GM21619 (cell line): ENCODE data around the gene SIK3.
A peak's percentile ranks its signal among the peaks of the same experiment; 100 is the strongest.
"Not testable (repeated sequence)": the region's sequence is repeated elsewhere in the genome, so short reads cannot be mapped to it uniquely, and the experiment has no call there.

Experiments
- ATAC-seq: cut with Tn5 transposase; IDR thresholded peaks from one replicate; pipeline ENCODE4 v1.9.1; 2021; ENCODE audit not compliant: unreplicated experiment

The SIK3 gene

GRCh38 chr11:117098269-117099232 is at the start of gene SIK3:
TSS of gene SIK3 (minus strand) at chr11:117098428. CDS start at chr11:117098415, 13 bp downstream.
- peak; percentile 73 for ATAC-seq

GRCh38 chr11:117146521-117146920 is 48.3 kb upstream of the SIK3 start:
- no peak for ATAC-seq

DNA sequence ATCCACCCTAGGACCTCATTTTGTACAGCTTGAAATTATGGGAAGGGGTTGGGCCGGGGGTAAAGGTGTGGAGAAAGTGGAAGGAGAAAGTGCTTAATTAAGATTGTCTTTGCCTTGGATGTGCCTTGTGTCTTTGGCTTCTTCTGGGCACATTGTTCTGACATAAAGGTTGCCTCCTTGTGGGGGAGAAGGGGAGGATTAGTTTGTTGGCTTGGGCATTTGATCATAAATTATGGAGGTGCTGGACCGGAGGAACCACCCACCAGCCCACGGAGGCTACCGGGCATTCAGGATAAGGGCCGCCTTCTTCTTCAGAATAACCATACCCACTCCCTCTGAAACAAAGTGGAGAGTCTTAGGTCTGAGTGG is 47.1 kb upstream of the SIK3 start:
- no peak for ATAC-seq

DNA sequence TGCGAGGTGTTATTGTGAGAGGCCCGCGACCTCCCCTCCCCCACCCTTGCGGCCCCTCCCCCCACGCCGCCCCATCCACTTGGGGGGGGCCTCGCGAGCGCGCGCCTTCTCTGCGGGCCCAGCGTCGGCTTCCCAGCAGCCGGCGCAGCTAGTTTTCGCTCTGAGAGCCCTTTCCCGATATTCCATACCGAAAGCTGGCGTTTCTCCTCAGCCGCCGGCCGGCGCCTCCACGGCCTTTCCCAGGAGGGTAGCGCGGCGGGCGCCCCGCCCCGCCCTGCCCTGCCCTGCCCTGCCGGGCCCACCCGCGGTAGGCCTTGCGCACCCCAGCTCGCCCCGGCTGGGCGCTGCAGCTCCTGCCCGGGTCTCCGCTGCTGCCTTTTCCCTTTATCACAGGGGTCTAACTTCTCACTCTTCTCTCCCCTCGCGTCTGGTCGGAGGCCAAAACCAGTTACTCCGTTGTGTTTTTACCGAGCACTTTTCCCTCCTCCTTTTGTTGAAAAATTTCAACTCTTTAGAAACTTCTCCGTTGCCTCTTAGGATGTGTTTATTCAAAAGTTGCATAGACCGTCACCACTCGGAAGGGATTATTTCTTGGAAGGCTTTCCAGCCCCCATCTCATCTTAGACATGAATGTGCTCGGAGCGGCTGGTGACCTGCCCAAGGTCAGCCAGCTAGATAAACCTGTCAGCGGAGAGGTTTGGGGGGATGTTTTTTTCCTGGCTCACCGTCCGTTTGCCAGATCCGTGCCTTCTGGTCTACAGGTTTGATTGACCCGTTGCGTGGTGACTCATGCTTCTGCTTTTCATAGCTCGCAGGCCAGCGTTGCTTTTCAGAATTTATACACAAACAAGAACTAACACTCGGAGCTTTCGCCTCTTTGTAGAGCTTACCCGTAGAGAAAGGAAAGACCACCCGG is 46.5 kb upstream of the SIK3 start:
- ATAC-seq, result peak; percentile 49

GRCh38 chr11:117143871-117144476 is 45.7 kb upstream of the SIK3 start, which contains the start of gene PAFAH1B2:
TSS of gene PAFAH1B2 (plus strand) at chr11:117144287. CDS start at chr11:117152448, 8,161 bp downstream.
- peak; percentile 95 for ATAC-seq

- no peak for ATAC-seq
Observed at GRCh38 chr11:117143390-117143789, 45.2 kb upstream of the SIK3 start.

DNA sequence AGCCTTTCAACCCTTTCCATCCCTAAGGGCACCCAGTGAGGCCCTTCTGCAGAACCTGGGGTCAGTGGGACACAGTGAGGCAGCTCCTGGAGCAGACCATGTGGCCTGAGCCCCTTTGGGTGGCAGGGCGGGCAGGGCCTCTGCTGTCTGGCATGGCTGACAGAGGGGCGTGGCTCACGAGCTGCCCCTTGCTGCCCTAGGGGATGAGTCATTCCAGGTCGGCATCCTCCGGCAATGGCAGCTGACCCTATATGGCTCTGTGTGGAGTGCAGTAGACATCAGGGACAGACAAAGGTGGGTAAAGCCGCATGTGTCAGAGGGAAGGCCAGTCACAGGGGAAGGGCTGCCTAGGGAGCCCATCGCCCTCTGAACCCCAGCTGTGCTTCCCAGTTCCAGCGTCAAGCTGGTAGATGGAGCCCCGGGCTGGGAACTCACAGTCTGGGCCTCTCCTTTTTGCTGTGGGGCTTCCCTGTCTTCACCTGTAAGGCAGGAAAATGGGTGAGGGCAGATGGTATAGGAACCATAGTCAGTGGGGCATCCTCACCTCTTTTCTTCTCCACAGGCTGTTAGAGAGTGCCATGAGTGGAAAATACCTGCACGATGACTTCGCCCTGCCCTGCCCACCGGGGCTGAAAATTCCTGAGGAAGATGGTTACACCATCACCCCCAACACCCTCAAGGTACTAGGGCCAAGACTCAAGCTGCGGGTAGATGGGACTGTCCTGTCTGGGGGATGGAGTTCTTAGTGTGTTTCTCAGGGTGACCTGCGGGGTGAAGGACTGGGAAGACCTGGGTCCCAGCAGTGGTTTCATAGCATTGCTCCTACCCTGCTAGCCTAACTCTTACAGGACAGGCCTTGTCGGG is 39.2 kb upstream of the SIK3 start:
- not testable (repeated sequence) for ATAC-seq

DNA sequence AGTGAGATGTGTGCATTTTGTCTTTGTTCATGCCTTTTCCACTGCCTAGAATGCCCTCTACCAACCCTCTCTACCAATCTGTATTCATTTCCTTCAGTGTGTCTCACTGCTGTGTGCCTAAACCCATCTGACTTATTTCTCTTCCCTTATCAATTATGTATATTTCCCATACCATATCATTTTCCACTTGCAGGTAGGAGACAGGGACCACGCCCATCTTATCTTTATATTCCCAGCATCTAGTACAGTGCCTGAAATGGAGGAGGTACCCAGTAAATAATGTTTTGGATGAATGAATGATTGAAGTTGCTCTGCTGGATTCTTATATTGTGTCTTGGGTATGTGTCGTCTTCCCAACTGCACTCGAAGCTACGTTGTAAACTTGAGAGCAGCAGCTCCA is 36.8 kb upstream of the SIK3 start:
- not testable (repeated sequence) for ATAC-seq

DNA sequence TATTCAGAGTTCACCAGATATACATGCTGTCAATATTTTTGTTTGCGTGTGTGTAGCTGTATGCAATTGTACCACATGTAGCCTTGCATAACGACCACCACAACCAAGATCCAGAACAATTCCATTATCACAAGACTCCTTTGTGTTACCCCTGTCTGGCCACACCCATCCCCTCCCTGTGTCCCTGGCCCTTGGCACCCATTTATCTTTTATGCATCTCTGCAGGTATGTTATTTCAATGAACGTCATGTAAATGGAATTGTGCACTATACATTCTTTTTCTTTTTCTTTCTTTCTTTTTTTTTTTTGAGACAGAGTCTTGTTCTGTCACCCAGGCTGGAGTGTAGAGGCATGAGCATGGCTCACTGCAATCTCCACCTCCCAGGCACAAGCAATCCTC is 36.2 kb upstream of the SIK3 start:
- ATAC-seq, result no peak

GRCh38 chr11:117130879-117131278 is 32.7 kb upstream of the SIK3 start:
- ATAC-seq, result no peak

- ATAC-seq, result not testable (repeated sequence)
Observed at GRCh38 chr11:117130396-117130795, 32.2 kb upstream of the SIK3 start.

DNA sequence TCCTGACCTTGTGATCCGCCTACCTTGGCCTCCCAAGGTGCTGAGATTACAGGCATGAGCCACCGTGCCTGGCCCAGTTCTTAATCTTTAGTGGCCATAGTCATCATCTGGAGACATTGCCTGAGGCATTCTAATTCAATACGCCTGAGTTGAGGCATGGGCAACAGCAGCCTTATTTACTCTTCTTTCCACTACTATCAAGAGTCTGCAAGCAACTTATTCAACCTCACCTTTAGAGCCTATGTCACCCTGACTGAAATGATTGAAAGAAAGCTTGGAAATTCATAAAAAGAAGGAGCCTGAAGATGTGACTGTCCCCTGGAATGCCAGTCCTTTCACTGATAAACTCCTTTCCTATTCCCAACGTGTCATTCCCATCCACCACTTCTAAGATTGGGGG is 30.1 kb upstream of the SIK3 start:
- no peak for ATAC-seq

DNA sequence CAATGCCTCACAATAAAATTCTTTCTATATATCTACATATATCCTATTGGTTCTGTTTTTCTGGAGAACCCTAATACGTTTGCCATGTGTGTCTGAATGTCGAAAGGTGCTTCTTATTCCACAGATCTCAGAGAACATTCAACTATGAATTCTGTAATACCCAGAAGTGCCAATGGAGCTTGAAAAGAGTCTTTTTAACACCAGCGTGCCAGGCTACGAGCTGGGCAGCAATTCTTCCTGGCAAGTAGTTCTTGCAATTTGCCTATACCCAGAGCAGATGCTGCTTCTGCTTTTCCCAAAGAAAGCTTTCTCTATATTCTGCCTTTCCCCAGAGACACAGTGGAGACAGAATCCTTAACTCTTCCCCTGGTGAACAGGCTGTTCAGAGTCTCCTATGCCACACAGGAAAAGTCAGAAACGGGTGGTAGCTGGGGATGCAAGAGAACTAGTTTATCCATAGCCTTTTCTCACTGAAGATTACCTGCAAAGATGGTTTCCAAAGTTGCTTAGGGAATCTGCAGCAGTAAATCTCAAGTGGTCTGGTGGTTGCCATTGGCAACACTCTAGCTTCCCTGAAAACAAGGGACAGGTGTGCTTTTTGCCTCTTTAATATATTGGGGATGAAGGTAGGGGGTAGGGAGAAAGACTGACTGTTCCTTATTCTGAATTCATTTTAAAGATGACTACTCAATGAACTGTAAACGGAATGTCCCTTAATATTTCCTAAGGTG is 29.1 kb upstream of the SIK3 start:
- no peak for ATAC-seq

GRCh38 chr11:117126223-117126965 is 28.2 kb upstream of the SIK3 start:
- no peak for ATAC-seq

- no peak for ATAC-seq
Observed at GRCh38 chr11:117122556-117122955, 24.3 kb upstream of the SIK3 start.

DNA sequence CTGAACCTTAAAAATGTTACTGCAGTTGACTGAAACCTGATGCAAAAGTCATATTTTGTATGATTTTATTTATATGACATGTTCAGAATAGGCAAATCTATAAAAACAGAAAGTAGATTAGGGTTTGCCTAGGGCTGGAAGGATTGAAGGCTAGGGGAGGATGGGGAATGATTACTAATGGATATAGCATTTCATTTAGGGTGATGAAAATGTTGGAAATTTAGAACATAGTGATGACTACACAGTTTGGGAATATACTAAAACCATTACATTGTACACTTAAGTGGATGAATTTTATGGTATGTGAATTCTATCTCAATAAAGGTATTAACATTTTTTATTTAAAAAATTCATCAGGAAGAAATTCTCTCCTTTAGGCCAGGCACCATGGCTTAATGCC is 22.9 kb upstream of the SIK3 start:
- ATAC-seq, result no peak

- ATAC-seq, result no peak
Observed at GRCh38 chr11:117117681-117118080, 19.5 kb upstream of the SIK3 start.

DNA sequence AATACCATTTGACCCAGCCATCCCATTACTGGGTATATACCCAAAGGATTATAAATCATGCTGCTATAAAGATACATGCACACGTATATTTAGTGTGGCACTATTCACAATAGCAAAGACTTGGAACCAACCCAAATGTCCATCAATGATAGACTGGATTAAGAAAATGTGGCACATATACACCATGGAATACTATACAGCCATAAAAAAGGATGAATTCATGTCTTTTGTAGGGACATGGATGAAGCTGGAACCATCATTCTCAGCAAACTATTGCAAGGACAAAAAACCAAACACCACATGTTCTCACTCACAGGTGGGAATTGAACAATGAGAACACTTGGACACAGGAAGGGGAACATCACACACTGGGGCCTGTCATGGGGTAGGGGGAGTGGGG is 14.7 kb upstream of the SIK3 start:
- ATAC-seq, result not testable (repeated sequence)

DNA sequence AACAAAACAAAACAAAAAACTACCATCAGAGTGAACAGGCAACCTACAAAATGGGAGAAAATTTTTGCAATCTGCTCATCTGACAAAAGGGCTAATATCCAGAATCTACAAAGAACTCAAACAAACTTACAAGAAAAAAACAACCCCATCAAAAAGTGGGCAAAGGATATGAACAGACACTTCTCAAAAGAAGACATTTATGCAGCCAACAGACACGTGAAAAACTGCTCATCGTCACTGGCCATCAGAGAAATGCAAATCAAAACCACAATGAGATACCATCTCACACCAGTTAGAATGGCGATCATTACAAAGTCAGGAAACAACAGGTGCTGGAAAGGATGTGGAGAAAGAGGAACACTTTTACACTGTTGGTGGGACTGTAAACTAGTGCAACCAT is 14.3 kb upstream of the SIK3 start:
- not testable (repeated sequence) for ATAC-seq
